Stimulated activated CD8-positive, alpha-beta memory T cell treated with anti-CD3 and anti-CD28 coated beads, Interleukin-4, amount 100 ng/mL, for 4 hours (primary cell): ENCODE results near the gene DCUN1D2.

ENCODE experiments used
- DNase-seq, 2 donors: peaks; one replicate each; pipeline ENCODE4 v3.0.0-alpha.2; 2020; ENCODE audit warnings: low read depth in 2 of 2, low spot score in 1 of 2

Gene DCUN1D2

DNA sequence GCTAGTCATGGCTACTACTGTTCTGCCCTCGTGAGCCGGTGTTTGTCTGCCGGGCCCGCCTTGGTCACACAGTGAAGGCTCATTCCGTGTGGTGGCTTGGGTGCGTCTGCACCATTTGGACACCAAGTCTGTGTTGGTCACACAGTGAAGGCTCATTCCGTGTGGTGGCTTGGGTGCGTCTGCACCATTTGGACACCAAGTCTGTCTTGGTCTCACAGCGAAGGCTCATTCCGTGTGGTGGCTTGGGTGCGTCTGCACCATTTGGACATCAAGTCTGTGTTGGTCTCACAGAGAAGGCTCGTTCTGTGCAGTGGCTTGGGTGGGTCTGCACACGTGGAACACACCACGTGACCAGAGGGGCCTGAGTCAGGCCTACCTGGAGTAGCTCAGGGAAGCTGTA lies 29.0 kb upstream of the DCUN1D2 start:
- DNase-seq: no peak

DNA sequence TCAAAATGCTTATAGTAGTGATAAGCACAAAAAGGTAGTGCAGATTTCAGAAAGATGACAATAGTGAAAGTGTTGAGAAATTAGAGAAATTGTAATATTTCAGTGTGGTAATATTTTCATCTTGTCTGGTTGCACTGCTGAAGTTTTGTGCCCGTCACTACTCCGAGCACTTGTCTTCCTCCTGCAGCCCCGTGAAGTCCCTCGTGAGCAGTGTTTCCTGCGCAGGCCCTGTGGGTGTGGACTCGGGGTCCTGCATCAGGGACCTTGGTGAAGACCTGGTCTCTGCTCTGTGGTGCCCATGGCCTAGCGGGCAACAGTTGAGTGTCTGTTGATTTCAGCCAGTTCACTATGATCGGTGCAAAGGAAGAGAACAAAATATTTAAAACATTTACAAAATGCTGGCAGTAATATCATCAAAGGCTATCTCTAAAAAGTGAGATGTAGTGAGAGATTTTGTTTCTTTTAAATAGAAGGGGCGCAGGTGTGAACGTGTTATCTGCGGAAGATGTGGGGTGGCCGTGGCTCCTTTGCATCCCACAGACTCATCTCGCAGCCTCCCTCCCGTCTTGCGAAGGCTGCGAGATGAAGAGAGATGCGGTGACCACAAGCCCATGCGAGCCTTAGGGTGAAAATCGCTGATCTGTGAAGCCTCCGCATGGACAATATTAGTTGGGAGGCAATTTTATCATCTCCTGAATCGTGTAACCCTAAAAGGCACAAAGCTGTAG lies 27.7 kb upstream of the DCUN1D2 start:
- DNase-seq: no peak

DNA sequence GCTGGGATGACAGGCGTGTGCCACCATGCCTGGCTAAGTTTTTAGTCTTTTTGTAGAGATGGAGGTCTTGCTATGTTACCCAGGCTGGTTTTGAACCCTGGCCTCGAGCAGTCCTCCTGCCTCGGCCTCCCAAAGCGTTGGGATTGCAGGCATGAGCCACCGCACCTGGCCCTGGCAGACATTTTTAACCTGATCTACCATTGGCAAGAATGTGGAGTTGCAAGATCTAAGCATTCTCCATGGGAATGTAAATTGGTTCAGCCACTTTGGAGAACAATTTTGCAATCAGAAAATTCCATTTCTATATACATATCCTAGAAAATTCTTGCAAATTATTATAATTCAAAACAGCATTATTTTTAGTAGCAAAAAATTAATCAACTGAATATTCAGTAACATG lies 24.3 kb upstream of the DCUN1D2 start:
- no peak for DNase-seq

DNA sequence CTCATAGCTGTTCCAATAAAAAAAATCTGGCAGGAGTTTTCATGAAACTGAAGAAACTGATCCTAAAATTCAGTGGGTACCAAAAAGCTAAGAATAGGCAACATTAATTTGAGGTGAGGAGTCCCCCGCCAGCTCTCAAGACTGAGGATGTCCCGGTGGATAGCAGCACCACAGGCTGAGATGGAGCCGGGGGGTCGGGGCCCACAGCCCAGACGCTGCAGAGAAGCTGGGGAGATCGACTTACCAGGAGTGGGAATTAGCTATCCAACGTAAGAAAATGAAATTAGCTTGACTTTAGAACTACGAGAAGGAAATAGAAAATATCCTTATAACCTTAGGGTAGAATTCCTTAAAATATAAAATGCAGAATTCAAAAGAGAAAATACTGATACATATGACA lies 23.2 kb upstream of the DCUN1D2 start:
- DNase-seq: no peak

DNA sequence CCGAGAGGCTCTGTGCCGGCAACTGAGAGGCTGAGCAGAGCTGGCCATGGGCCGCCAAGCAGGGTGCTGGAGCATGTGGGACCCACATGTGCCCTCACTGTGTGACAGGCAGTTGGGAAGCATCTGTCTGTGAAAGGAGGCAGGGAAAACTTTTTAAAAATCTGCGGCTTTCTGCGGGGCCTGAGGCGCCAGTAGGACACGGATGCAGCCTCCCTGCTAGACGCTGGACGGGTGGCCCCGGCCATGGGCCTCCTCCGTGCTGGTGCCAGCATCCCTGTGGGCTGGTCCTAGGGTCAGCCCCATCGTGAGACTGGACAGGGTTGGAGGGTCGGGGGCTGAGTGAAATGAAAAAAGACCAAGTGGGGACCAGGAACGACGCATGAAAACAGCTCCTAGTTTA lies 20.9 kb upstream of the DCUN1D2 start:
- no peak for DNase-seq

DNA sequence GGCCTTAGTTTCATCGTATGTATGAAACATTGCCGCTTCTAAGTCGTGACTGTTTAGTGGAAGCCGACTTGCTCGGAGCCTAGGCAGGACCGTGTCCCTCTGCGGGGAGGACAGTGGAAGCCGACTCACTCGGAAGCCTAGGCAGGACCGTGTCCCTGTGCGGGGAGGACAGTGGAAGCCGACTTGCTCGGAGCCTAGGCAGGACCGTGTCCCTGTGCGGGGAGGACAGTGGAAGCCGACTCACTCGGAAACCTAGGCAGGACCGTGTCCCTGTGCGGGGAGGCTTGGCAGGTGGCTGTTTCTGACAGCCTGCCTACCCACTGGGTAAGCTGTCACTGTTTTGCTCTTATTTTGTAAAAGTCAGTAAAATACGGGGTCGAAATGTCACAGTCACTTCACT lies 20.4 kb upstream of the DCUN1D2 start:
- no peak for DNase-seq

DNA sequence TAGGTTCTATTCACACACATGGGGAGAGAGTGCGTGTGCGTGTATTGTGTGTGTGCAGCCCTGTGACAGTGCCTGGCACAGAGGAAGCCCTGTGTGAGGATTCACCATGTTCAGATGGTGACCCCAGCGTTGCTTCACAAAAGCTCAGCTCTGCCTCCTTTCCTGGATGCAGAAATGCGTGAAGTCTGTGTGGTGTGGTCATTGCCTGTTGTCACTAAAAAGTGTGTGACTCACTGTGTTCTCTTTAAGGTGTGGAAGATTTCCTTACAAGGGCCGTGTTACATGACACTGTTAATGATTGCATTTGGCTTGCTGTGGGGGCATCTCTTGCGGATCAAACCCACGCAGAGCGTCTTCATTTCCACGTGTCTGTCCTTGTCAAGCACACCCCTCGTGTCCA lies 19.5 kb upstream of the DCUN1D2 start:
- no peak for DNase-seq

DNA sequence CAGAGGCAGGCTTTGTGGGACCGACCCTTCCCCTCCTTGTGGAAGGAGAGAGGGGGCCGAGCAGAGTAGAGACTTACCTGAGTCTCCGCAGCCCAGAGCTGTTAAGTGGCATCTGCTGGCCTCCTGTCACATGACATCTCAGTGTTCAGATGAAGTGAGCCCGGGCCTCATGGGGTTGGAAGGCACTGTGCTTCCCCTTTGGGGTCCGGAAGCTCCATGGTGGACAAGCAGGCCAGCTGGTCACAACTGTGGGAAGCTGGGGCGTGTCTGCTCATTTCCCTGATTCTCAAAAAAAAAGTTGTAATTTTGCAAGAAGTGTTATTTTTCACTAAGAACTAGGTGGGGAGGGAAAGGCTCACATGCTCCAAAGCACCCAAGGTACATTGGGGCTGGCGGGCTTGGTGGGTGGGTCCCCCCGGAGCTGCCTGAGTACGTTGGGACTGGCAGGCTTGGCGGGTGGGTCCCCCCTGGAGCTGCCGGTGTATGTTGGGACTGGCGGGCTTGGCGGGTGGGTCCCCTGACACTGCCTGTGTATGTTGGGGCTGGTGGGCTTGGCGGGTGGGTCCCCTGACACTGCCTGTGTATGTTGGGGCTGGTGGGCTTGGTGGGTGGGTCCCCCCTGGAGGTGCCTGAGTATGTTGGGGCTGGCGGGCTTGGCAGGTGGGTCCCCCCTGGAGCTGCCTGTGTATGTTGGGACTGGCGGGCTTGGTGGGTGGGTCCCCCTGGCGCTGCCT lies 18.2 kb upstream of the DCUN1D2 start:
- DNase-seq: no peak

DNA sequence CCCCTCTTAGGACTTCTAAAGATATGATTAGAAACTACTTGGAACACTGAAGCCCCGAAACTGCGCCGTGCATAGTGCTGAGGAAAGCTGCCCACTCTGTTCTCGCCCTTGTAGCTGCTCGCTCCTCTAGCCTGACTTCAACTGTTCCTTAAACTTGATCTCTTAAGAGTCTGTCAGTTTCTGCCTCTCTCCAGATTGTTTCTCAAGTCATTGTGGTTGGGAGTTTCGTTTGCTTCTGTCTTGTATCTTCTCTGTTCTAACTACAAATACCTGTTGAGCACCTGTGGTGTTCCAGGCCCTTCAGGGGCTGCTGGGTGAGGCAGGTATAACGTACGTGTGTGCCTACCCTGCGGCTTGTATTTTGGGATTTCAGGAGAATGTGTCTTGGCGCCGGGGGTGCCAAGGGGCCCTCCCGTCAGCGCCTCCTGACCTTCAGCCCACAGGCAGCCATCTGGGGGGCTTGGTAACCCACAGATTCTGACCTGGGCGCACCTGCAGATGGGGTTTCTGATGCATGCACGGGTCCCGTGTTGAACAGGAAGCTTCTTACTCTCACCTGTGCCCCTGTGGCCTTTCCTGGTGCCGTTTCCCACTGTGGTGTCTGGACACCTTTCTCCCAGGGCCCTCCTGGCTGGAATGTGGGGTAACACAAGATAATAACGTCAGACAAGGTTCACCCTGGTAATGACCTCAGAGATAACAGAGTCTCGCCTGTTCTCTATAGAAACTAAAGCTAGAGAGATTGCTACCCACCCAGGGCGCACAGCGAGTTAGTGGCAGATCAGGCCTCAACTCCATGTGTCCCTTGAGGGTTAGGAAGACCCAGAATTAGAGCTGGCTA lies 17.2 kb upstream of the DCUN1D2 start:
- DNase-seq: no peak

DNA sequence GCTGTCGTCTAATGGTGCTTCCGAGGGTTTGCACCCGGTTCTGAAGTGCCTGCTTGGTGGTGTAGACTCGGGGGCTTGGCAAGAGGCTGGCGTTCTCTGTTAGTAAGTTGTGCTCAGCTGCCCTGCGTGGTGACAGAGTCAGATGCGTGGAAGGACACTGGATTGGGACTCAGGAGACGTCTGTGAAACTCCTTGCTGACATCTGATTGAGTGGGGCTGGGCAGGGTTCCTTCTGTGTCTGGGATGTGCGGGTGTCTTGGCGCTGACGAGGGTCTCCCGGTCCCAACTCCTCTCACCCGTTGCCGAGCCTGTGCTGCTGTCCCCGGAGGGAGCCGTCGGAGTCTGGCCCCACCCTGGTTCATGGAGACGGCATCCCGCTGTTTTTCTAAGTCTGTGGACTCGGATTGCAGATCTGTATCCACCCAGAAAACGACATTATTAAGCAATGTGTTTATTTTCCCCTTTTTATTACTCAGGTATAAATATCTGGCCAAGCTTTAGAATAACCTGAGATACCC lies 16.4 kb upstream of the DCUN1D2 start:
- DNase-seq: no peak

DNA sequence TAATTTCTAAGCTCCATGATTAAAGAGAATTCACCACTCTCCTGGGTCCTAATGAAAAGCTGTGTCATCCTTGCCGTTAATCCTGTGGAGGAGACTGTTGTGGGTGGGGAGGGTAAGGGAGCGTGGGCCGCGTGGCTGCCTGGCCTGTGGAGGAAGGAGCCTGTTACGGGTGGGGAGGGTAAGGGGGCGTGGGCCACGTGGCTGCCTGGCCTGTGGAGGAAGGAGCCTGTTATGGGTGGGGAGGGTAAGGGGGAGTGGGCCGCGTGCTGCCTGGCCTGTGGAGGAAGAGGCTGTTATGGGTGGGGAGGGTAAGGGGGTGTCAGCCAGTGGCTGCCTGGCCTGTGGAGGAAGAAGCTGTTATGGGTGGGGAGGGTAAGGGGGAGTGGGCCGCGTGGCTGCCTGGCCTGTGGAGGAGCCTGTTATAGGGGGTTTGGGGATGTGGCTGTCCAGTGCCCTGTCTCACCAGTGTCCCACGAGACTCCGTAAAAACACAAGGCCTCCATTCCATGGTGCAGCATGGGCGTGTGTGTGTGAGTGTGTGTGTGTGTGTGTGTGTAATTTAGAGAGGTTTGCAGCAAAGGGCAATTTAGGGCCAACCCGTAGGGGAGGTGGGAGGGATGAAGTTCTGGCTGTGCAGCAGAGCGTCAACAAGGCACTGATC lies 15.6 kb upstream of the DCUN1D2 start:
- no peak for DNase-seq

DNA sequence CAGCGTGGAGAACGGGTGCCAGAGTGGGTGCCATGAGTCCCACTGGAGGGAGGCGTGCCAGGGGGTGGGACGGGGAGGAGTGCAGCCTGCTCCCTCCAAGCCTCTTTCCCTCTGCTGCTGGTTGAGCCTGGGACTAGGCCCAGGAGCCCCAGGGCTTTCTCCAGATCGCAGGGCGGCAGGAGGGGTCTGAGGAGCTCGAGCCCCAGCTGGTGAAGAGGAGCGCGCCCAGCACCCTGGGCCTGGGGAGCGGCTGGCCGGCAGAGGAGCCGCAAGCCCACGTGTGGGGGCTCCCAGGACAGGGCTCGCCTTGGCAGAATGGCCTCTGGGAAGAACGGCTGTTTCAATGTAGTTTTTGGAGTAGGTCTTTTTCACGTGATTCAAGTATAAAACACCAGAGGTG lies 12.2 kb upstream of the DCUN1D2 start:
- DNase-seq: no peak

DNA sequence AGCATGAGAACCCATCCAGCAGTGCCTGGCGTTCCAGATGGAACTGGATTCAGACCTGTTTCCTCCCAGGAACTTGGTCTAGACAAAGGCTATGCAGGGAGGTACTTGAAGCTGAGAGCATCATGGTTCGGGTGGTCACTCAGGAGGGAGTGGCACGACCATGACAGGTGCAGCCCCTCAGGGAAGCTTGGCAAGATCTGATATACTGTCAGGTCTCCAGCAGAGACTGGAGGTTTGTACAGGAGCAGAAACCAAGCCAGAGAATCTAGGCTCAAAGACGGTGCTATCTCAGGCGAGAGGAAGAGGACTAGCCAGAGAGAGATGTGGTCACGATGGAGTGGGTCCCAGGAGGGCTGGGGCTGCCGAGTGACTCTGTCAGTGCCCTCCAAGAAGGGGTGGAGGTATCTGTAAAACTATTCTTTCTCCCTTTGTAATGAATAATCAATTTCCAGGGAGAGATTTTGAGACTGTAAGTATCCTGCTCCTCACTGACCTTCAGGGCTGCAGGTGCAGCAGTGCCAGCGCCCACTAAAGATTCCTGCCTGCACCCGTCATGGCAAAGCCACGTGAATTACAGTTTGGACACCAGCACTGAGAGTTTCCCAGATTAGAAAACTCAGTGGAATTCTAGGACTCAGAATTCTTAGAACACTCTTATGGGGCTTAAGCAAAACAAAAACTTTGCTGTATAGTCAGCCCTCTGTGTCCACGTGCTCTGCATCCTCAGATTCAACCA lies 10.2 kb upstream of the DCUN1D2 start:
- DNase-seq: no peak

DNA sequence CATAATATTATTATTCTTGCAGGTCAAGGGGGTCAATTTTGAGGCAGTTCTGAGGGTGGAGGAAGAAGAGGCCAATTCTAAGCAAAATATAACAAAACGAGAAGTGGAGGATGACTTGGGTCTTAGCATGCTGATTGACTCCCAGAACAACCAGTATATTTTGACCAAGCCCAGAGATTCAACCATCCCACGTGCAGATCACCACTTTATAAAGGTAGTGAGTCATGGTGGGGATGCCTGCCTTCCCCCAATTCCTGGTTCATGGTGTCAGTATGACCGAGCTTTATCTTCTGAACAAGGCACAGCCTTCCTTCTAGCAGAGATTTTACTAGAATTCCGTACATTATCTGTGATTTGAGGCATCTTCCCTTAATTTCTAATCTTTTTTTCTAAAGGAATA lies 9.4 kb upstream of the DCUN1D2 start:
- DNase-seq: no peak

DNA sequence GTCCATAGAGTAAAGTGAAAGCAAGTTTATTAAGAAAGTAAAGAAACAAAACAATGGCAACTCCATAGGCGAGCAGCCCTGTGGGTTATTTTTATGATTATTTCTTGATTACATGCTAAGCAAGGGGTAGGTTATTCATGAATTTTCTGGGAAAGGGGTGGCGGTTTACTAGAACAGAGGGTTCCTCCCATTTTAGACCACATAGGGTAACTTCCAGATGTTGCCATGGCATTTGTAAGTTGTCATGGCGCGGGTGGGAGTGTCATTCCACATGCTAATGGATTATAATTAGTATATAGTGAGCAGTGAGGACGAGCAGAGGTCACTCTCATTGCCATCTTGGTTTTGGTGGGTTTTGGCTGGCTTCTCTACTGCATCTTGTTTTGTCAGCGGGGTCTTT lies 8.4 kb upstream of the DCUN1D2 start:
- no peak for DNase-seq

DNA sequence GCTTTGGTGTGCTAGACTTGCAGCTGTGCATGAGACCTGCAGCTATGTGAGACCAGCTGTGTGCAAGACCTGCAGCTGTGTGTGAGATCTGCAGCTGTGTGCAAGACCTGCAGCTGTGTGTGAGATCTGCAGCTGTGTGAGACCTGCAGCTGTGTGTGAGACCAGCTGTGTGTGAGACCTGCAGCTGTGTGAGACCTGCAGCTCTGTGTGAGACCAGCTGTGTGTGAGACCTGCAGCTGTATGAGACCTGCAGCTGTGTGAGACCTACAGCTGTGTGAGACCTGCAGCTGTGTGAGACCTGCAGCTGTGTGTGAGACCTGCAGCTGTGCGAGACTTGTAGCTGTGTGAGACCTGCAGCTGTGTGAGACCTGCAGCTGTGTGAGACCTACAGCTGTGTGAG lies 6.7 kb upstream of the DCUN1D2 start:
- no peak for DNase-seq

DNA sequence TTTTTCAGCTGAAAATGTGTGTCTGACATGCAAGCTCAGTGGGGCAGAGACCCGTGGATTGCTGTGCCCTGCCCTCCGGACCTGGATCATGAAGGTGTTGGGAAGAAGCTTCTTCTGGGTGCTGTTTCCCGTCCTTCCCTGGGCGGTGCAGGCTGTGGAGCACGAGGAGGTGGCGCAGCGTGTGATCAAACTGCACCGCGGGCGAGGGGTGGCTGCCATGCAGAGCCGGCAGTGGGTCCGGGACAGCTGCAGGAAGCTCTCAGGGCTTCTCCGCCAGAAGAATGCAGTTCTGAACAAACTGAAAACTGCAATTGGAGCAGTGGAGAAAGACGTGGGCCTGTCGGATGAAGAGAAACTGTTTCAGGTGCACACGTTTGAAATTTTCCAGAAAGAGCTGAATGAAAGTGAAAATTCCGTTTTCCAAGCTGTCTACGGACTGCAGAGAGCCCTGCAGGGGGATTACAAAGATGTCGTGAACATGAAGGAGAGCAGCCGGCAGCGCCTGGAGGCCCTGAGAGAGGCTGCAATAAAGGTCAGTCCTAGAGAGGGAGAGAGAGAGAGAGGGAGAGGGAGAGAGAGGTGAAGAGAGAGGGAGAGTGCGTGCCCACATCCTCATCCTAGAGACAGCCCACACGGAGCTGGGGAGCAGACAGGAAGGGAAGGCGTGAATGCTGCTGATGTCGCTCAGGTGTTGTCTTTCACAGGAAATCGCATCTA lies 5.1 kb upstream of the DCUN1D2 start:
- DNase-seq: no peak

DNA sequence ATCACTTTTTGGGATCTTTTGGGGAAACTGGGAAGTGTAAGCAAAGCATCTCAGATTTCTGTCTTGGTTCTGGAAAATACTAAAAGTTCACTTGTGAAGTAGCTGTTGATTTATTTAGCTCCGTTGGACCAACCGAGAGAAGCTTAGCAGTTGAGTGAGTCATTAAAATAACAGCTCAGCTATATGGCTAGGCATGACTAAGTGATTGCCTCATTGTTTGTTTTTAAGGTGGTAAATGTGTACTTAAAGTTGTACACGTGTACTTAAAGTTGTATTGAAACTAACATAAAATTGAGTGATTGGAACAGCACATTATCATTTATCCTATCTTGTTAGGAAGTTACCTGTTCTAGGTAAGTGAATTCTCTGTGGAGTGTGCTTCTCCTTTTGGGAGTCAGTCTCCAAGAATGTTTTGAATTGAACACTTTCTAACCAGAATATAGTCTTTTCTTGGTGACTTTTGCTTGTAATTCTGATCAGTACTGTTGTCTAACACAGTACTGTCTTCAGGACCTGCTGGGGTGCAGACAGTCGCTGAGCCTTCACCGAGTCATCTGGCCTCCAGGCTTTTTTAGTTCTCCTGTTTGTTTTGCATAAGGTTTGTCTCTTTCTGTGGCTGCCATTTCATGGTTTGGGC lies 2.9 kb upstream of the DCUN1D2 start:
- no peak for DNase-seq

DNA sequence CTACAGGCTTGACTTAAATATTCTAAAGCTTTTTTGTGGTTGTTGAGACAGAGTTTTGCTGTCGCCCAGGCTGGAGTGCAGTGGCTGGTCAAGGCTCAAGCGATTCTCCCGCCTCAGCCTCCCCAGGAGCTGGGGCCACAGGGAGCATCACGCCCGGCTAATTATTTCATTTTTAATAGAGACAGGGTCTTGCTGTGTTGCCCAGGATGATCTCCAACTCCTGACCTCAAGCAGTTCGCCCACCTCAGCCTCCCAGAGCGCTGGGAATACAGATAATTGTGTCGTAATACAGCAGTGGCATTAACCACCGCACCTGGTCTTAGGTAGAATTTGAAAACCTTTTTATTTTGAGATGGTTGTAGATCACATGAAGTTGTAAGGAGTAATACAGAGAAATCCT lies 1.5 kb upstream of the DCUN1D2 start:
- DNase-seq: no peak
